GM04504 (cell line): Measurements from ENCODE around the gene ZEB1.
"Not testable (repeated sequence)": the region's sequence is repeated elsewhere in the genome, so short reads cannot be mapped to it uniquely, and the experiment has no call there.

Experiments used
- DNase-seq: peaks from one replicate; pipeline ENCODE4 v3.0.0-alpha.2; 2012; ENCODE audit warnings: low read depth

Gene ZEB1

GRCh38 chr10:31319602-31320549 lies 860 bp downstream of the ZEB1 start:
- DNase-seq = no peak

- no peak for DNase-seq
These were observed 1.7 kb downstream of the ZEB1 start for GRCh38 chr10:31320550-31321211.

GRCh38 chr10:31321396-31321941 lies 2.5 kb downstream of the ZEB1 start:
- no peak for DNase-seq

- DNase-seq = no peak
These were observed 3.6 kb downstream of the ZEB1 start for GRCh38 chr10:31322647-31323046.

- DNase-seq = no peak
These were observed 21.3 kb downstream of the ZEB1 start for GRCh38 chr10:31340343-31340742.

- no peak for DNase-seq
These were observed 22.5 kb downstream of the ZEB1 start for GRCh38 chr10:31341552-31341951.

- DNase-seq = no peak
These were observed 24.0 kb downstream of the ZEB1 start for GRCh38 chr10:31343009-31343408.

GRCh38 chr10:31343551-31343950 lies 24.5 kb downstream of the ZEB1 start:
- DNase-seq = no peak

GRCh38 chr10:31345886-31346285 lies 26.9 kb downstream of the ZEB1 start:
- DNase-seq = no peak

- DNase-seq = no peak
These were observed 27.9 kb downstream of the ZEB1 start for GRCh38 chr10:31346953-31347352.

- DNase-seq = no peak
These were observed 28.7 kb downstream of the ZEB1 start for GRCh38 chr10:31347705-31348104.

- no peak for DNase-seq
These were observed 31.9 kb downstream of the ZEB1 start for GRCh38 chr10:31350891-31351290.

- no peak for DNase-seq
These were observed 33.6 kb downstream of the ZEB1 start for GRCh38 chr10:31352436-31353226.

GRCh38 chr10:31353574-31353973 lies 34.6 kb downstream of the ZEB1 start:
- no peak for DNase-seq

GRCh38 chr10:31358688-31359330 lies 39.8 kb downstream of the ZEB1 start:
- no peak for DNase-seq

- DNase-seq = no peak
These were observed 41.0 kb downstream of the ZEB1 start for GRCh38 chr10:31359979-31360378.

GRCh38 chr10:31361475-31361874 lies 42.5 kb downstream of the ZEB1 start:
- DNase-seq = not testable (repeated sequence)

GRCh38 chr10:31362023-31362641 lies 43.1 kb downstream of the ZEB1 start:
- DNase-seq = no peak

GRCh38 chr10:31363696-31364095 lies 44.7 kb downstream of the ZEB1 start:
- DNase-seq = not testable (repeated sequence)

GRCh38 chr10:31364238-31364637 lies 45.2 kb downstream of the ZEB1 start:
- DNase-seq = not testable (repeated sequence)

- DNase-seq = no peak
These were observed 47.7 kb downstream of the ZEB1 start for GRCh38 chr10:31366703-31367102.
